Lung (tissue), 12 donors: Measurements from ENCODE around the gene TTC28. TPM values are rescaled to one million over a fixed set of nuclear protein-coding genes. Genes with fewer than 3 reads are reported as not detected.

Experiments used
- ATAC-seq: fragments of 200-7000 bp; cut with Tn5 transposase; one replicate; pipeline ENCODE4 v1.9.1; 2020; ENCODE audit warnings: moderate number of reproducible peaks; ENCODE audit not compliant: insufficient read depth, low FRiP score
- DNase-seq, 3 donors: peaks; one replicate each; pipeline ENCODE4 v3.0.0-alpha.2; 2013 to 2017
- H3K27ac ChIP-seq, 2 donors: one replicate each; pipeline ENCODE4 v1.5.1; 2013; ENCODE audit warnings: mild to moderate bottlenecking in 2 of 2, moderate library complexity in 2 of 2, control low read depth in 1 of 2, inconsistent platforms in 1 of 2, low read depth in 1 of 2, low read length in 1 of 2
- H3K27me3 ChIP-seq, 3 donors: one replicate each; pipeline ENCODE4 v1.5.1; 2013; ENCODE audit warnings: low read length in 2 of 3; ENCODE audit not compliant: control insufficient read depth in 3 of 3, insufficient read depth in 3 of 3
- H3K36me3 ChIP-seq, 4 donors: one replicate each; pipeline ENCODE4 v1.5.1; 2013; ENCODE audit warnings: low read length in 4 of 4, mild to moderate bottlenecking in 1 of 4, moderate library complexity in 1 of 4; ENCODE audit not compliant: control insufficient read depth in 4 of 4, insufficient read depth in 4 of 4
- H3K4me1 ChIP-seq, 5 donors: one replicate each; pipeline ENCODE4 v1.5.1; 2013; ENCODE audit warnings: low read length in 5 of 5, mild to moderate bottlenecking in 2 of 5, moderate library complexity in 1 of 5; ENCODE audit not compliant: control insufficient read depth in 5 of 5, insufficient read depth in 5 of 5
- H3K4me3 ChIP-seq: one replicate; pipeline ENCODE4 v1.5.1; 2013; ENCODE audit warnings: mild to moderate bottlenecking, control low read depth, moderate library complexity
- H3K9ac ChIP-seq, 2 donors: one replicate each; pipeline ENCODE4 v1.5.1; 2013; ENCODE audit warnings: low read length in 2 of 2, control low read depth in 1 of 2; ENCODE audit not compliant: insufficient read depth in 1 of 2
- H3K9me3 ChIP-seq, 4 donors: one replicate each; pipeline ENCODE4 v1.5.1; 2013; ENCODE audit warnings: low read length in 3 of 4, mild to moderate bottlenecking in 1 of 4, moderate library complexity in 1 of 4; ENCODE audit not compliant: control insufficient read depth in 4 of 4, insufficient read depth in 3 of 4
- CTCF ChIP-seq: IDR thresholded peaks from 2 replicates; pipeline ENCODE4 v1.5.1; 2012; ENCODE audit warnings: mild to moderate bottlenecking; ENCODE audit errors: control extremely low read depth, extremely low read depth
- WGBS, 2 donors: extraction: QIAGEN DNeasy Blood & Tissue Kit; methylation state at CpG; one replicate each; pipeline ENCODE4 v1.1.7; 2013; 5-methylcytosine and 5-hydroxymethylcytosine counted together
- polyA plus RNA-seq, 2 donors: library from polyadenylated mRNA; stranded (reverse); fragments of 200-250 nt; gene quantifications; one replicate each; pipeline ENCODE4 v1.2.1, GENCODE V29; 2013
- total RNA-seq, 2 donors: library from RNA; depleted of rRNA in 1 of 2; stranded (reverse); fragments of >200 nt in 1 of 2; gene quantifications; one replicate each; pipeline ENCODE4 v1.2.1, GENCODE V29; 2014 to 2021
- donor health status: control.
- donor health status: control.
- donor health status: Bipolar disorder and iron deficiency.
- donor health status: healthy.
- donor health status: DM: yes; HTN: yes; CAD: no.

The TTC28 gene
- total and polyA plus RNA-seq, 4 donors: 4.7 to 72.2 (median 24.8) TPM

- WGBS, 2 donors: 55 to 74% methylated on average over 2 of the region's 2 CpGs
- peaks cover 0 to 29% (median 15%) of the 10 kb centered on the region in 5 donors for H3K4me1 ChIP-seq
- H3K27me3 ChIP-seq: no peaks in the 10 kb centered on the region
- ATAC-seq: no peak
- no peak overlapping the region for H3K4me3 ChIP-seq
- no peak for DNase-seq
- no peaks in the 10 kb centered on the region for H3K36me3 ChIP-seq
- H3K9ac ChIP-seq: no peak overlapping the region
- peak overlapping the region in 1 of 2 donors; percentile 9 for H3K27ac ChIP-seq
- TF ChIP-seq CTCF: no peak
- H3K9me3 ChIP-seq: no peaks in the 10 kb centered on the region
These were observed 244.4 kb downstream of the TTC28 start for GRCh38 chr22:28435140-28435768.

GRCh38 chr22:28430466-28431025 lies 249.1 kb downstream of the TTC28 start:
- H3K36me3 ChIP-seq: no peaks in the 10 kb centered on the region
- no peak overlapping the region for H3K4me3 ChIP-seq
- no peaks in the 10 kb centered on the region for H3K27me3 ChIP-seq
- 65 to 78% methylated on average over 2 of the region's 2 CpGs for WGBS, 2 donors
- H3K9me3 ChIP-seq: no peaks in the 10 kb centered on the region
- H3K9ac ChIP-seq: no peak overlapping the region
- DNase-seq (peak in 2 of 3 donors; percentile 64 to 66), ATAC-seq (no peak)
- H3K27ac ChIP-seq: no peak overlapping the region
- no peak for TF ChIP-seq CTCF
- peaks cover 1 to 14% (median 12%) of the 10 kb centered on the region in 5 donors for H3K4me1 ChIP-seq

- Histone ChIP-seq H3K27ac (no peak overlapping the region), H3K36me3 (no peaks in the 10 kb centered on the region), H3K27me3 (no peaks in the 10 kb centered on the region), H3K4me3 (no peak overlapping the region), H3K4me1 (peaks cover 1 to 17% (median 10%) of the 10 kb centered on the region in 5 donors), H3K9ac (no peak overlapping the region), H3K9me3 (no peaks in the 10 kb centered on the region)
- TF ChIP-seq CTCF: no peak
- DNase-seq: no peak
- ATAC-seq: no peak
These were observed 249.9 kb downstream of the TTC28 start for GRCh38 chr22:28429711-28430110.
